A549 (cell line): ENCODE measurements around the gene STAT4. TPM values are rescaled to one million over a fixed set of nuclear protein-coding genes. Genes with fewer than 3 reads are reported as not detected.

Experiments used
- ATAC-seq, 2 experiments: fragments of 200-7000 bp in 1 of 2; fragments of >200 bp in 1 of 2; cut with Nextera tagmentation in 1 of 2; cut with Tn5 transposase in 1 of 2; 3 replicates each; pipeline versions ENCODE4 v1.8.0 to v1.9.1; 2018 to 2020; ENCODE audit warnings: mild to moderate bottlenecking in 1 of 2, moderate library complexity in 1 of 2
- CTCF ChIA-PET: fragments of 300-600 bp; sonication (Branson Sonifier 250); formaldehyde crosslinking; extraction: SDS; loops from one replicate; lab custom pipeline; 2021; ENCODE audit warnings: antibody characterized with exemption, inconsistent platforms; lab: Yijun Ruan, JAX
- POLR2A ChIA-PET: fragments of 350-600 bp; formaldehyde crosslinking; extraction: SDS; loops from one replicate; lab custom pipeline; 2021; ENCODE audit warnings: antibody characterized with exemption, inconsistent platforms; lab: Yijun Ruan, JAX
- DNase-seq, 2 experiments: peaks; one replicate each; pipeline versions ENCODE4 v3.0.0 to v3.0.0-alpha.2; 2011 to 2016; ENCODE audit warnings: low read depth in 1 of 2, low spot score in 1 of 2
- FAIRE-seq: peaks from 2 replicates; lab custom pipeline; 2011; peaks lifted over from hg19 to GRCh38; lab: Jason Lieb, UNC
- H3K27ac ChIP-seq, 2 experiments: fragments of >200 bp; sonication (Bioruptor Twin); formaldehyde crosslinking; 3 replicates each; pipeline ENCODE4 v1.5.1; 2016 to 2017
- H3K4me1 ChIP-seq: fragments of >200 bp; sonication (Bioruptor Twin); formaldehyde crosslinking; 3 replicates; pipeline ENCODE4 v1.6.1; 2016
- H3K4me2 ChIP-seq: fragments of >200 bp; sonication (Bioruptor Twin); formaldehyde crosslinking; 3 replicates; pipeline ENCODE4 v1.6.1; 2016
- H3K4me3 ChIP-seq: fragments of >200 bp; sonication (Bioruptor Twin); formaldehyde crosslinking; 3 replicates; pipeline ENCODE4 v1.5.1; 2016
- H3K9me3 ChIP-seq: fragments of >200 bp; sonication (Bioruptor Twin); formaldehyde crosslinking; 3 replicates; pipeline ENCODE4 v1.6.1; 2016
- ATOH8 ChIP-seq: fragments of 250-450 bp; sonication (Bioruptor Pico); IDR thresholded peaks from 2 replicates; pipeline ENCODE4 v1.5.0; 2020; ENCODE audit warnings: low read depth, mild to moderate bottlenecking, moderate library complexity
- BCL3 ChIP-seq: fragments of >200 bp; sonication (Bioruptor Twin); formaldehyde crosslinking; IDR thresholded peaks from 3 replicates; pipeline ENCODE4 v1.6.1; 2016
- CBX8 ChIP-seq: fragments of 200-600 bp; sonication (generic); IDR thresholded peaks from 2 replicates; pipeline ENCODE4 v1.6.1; 2016
- CEBPB ChIP-seq, 2 experiments: fragments of >200 bp in 1 of 2; sonication (Bioruptor Twin) in 1 of 2; formaldehyde crosslinking in 1 of 2; IDR thresholded peaks; 2 replicates each; pipeline ENCODE4 v1.6.1; 2012 to 2016
- E2F6 ChIP-seq: IDR thresholded peaks from 2 replicates; pipeline ENCODE4 v1.6.1; 2012; ENCODE audit warnings: low read depth, borderline replicate concordance
- EHMT2 ChIP-seq: fragments of 200-600 bp; sonication (generic); IDR thresholded peaks from 2 replicates; pipeline ENCODE4 v1.6.1; 2016; ENCODE audit warnings: antibody characterized with exemption, low read depth, mild to moderate bottlenecking, moderate library complexity
- EP300 ChIP-seq, 2 experiments: fragments of >200 bp; sonication (Bioruptor Twin); formaldehyde crosslinking; IDR thresholded peaks; 2 replicates in 1 of 2; 3 replicates in 1 of 2; pipeline ENCODE4 v1.6.1; 2016 to 2017
- GATA3 ChIP-seq: IDR thresholded peaks from 2 replicates; pipeline ENCODE4 v1.6.1; 2012; ENCODE audit warnings: borderline replicate concordance
- HEYL ChIP-seq: fragments of 250-450 bp; sonication (Bioruptor Pico); IDR thresholded peaks from 2 replicates; pipeline ENCODE4 v1.8.0; 2021; ENCODE audit warnings: mild to moderate bottlenecking, moderate library complexity
- HOXA7 ChIP-seq: fragments of 250-450 bp; sonication (Bioruptor Pico); IDR thresholded peaks from 2 replicates; pipeline ENCODE4 v1.5.0; 2020; ENCODE audit warnings: mild to moderate bottlenecking, moderate library complexity
- HOXB13 ChIP-seq: fragments of 250-450 bp; sonication (Bioruptor Pico); IDR thresholded peaks from 2 replicates; pipeline ENCODE4 v1.5.0; 2020; ENCODE audit warnings: low read depth, mild to moderate bottlenecking, moderate library complexity
- HOXB5 ChIP-seq: fragments of 250-450 bp; sonication (Bioruptor Pico); IDR thresholded peaks from 2 replicates; pipeline ENCODE4 v1.5.0; 2020; ENCODE audit warnings: mild to moderate bottlenecking, moderate library complexity
- JUN ChIP-seq, 2 experiments: fragments of >200 bp; sonication (Bioruptor Twin); formaldehyde crosslinking; IDR thresholded peaks; 2 replicates in 1 of 2; 3 replicates in 1 of 2; pipeline ENCODE4 v1.6.1; 2016 to 2017
- JUNB ChIP-seq: fragments of >200 bp; sonication (Bioruptor Twin); formaldehyde crosslinking; IDR thresholded peaks from 2 replicates; pipeline ENCODE4 v1.6.1; 2016
- KDM1A ChIP-seq: fragments of 200-600 bp; sonication (generic); IDR thresholded peaks from 2 replicates; pipeline ENCODE4 v1.6.1; 2016; ENCODE audit warnings: low read depth, mild to moderate bottlenecking
- MAX ChIP-seq: IDR thresholded peaks from 2 replicates; pipeline ENCODE4 v1.6.1; 2012
- MYC ChIP-seq: IDR thresholded peaks from 2 replicates; pipeline ENCODE4 v1.6.1; 2012; ENCODE audit warnings: mild to moderate bottlenecking, inconsistent platforms, low read length, improper control_type of control experiment, borderline replicate concordance
- NFE2L2 ChIP-seq: fragments of 150-350 bp; conservative IDR thresholded peaks from 2 replicates; pipeline ENCODE4 v1.6.1; 2014; ENCODE audit warnings: low read length
- NPAS2 ChIP-seq: fragments of 250-450 bp; sonication (Bioruptor Pico); IDR thresholded peaks from 2 replicates; pipeline ENCODE4 v1.8.0; 2022; ENCODE audit warnings: mild to moderate bottlenecking, moderate library complexity, borderline replicate concordance
- NR3C1 ChIP-seq: fragments of >200 bp; sonication (Bioruptor Twin); formaldehyde crosslinking; IDR thresholded peaks from 3 replicates; pipeline ENCODE4 v1.6.1; 2017
- RARB ChIP-seq: fragments of 250-450 bp; sonication (Bioruptor Pico); IDR thresholded peaks from 2 replicates; pipeline ENCODE4 v1.8.0; 2021; ENCODE audit warnings: mild to moderate bottlenecking, moderate library complexity
- SMC3 ChIP-seq: fragments of >200 bp; sonication (Bioruptor Twin); formaldehyde crosslinking; IDR thresholded peaks from 3 replicates; pipeline ENCODE4 v1.6.1; 2018; ENCODE audit warnings: inconsistent platforms
- USF2 ChIP-seq: fragments of 450-650 bp; IDR thresholded peaks from 2 replicates; pipeline ENCODE4 v1.6.1; 2014; ENCODE audit warnings: antibody characterized with exemption
- ZC3H11A ChIP-seq: fragments of 450-650 bp; IDR thresholded peaks from 2 replicates; pipeline ENCODE4 v1.6.1; 2014; ENCODE audit warnings: antibody characterized with exemption, mild to moderate bottlenecking
- ZNF302 ChIP-seq: fragments of 250-450 bp; sonication (Bioruptor Pico); IDR thresholded peaks from 2 replicates; pipeline ENCODE4 v1.9.0; 2021; ENCODE audit warnings: inconsistent platforms, mild to moderate bottlenecking, moderate library complexity
- WGBS: methylation state at CpG from one replicate; pipeline ENCODE4 v1.1.6; 2017; ENCODE audit errors: missing lambda C conversion rate; 5-methylcytosine and 5-hydroxymethylcytosine counted together
- polyA plus RNA-seq, 4 experiments: library from polyadenylated mRNA; depleted of rRNA in 3 of 4; stranded (reverse); fragments of >200 nt; fragmentation: RNase III in 1 of 4; extraction: RNeasy Plus Mini Kit Qiagen cat#74134 plus additional on column Dnase treatment in 1 of 4; gene quantifications; 2 replicates in 3 of 4; 3 replicates in 1 of 4; pipeline ENCODE4 v1.2.3, GENCODE V29; 2011 to 2017

Gene STAT4
- polyA plus RNA-seq, 2 of the 4 experiments (the other 2 are of a cell fraction) = 11.6 to 34.4 TPM

GRCh38 chr2:191018643-191019119 lies 132.1 kb downstream of the STAT4 start:
- WGBS = 70% methylated on average over 3 of the region's 3 CpGs
- peak overlapping the region; percentile 33 to 61; a peak in 5 of 6 replicates for H3K27ac ChIP-seq
- no peak for DNase-seq
- no peak for TF ChIP-seq GATA3
- TF ChIP-seq NFE2L2 = no peak
- no peak for TF ChIP-seq ATOH8 (CRISPR knock-in tag)
- TF ChIP-seq EP300 (IDR thresholded peaks at IDR 0.05) = no peak
- TF ChIP-seq HOXA7 (CRISPR knock-in tag) = no peak
- no peak for TF ChIP-seq NR3C1
- no peak for TF ChIP-seq USF2
- TF ChIP-seq HOXB5 (CRISPR knock-in tag) = no peak
- no peak for TF ChIP-seq JUN (IDR thresholded peaks at IDR 0.05)
- no peak for TF ChIP-seq MAX
- no peak for TF ChIP-seq ZC3H11A
- TF ChIP-seq E2F6 = no peak
- no peak for TF ChIP-seq KDM1A
- TF ChIP-seq MYC = no peak
- no peak for TF ChIP-seq RARB
- TF ChIP-seq SMC3 = no peak
- no peak for TF ChIP-seq CBX8
- TF ChIP-seq, all 56 proteins: peak for 0
- peaks cover 40% of the 10 kb centered on the region for H3K4me1 ChIP-seq
- POLR2A ChIA-PET = no interaction called here
- H3K4me2 ChIP-seq = peak overlapping the region; percentile 20; the same call in 2 of the 3 replicates
- no peak overlapping the region for H3K4me3 ChIP-seq
- no peak for FAIRE-seq
- no peaks in the 10 kb centered on the region for H3K9me3 ChIP-seq
- CTCF ChIA-PET = interaction anchor here (1.0 kb wide), 1 partner anchor 34 kb away, joined by 3 read pairs; no protein-coding TSS in a partner anchor
- no peak for ATAC-seq

GRCh38 chr2:191018048-191018447 lies 132.7 kb downstream of the STAT4 start:
- Histone ChIP-seq H3K4me1 (peaks cover 39% of the 10 kb centered on the region), H3K4me3 (no peak overlapping the region)
- DNase-seq = no peak
- TF ChIP-seq E2F6 = no peak
- TF ChIP-seq NPAS2 (CRISPR knock-in tag) = no peak
- no peak for TF ChIP-seq BCL3
- TF ChIP-seq, all 56 proteins: peak for 0
- Histone ChIP-seq H3K27ac (peak overlapping the region; percentile 7 to 9; a peak in 2 of 6 replicates), H3K4me2 (peak overlapping the region; percentile 20; the same call in 1 of the 3 replicates), H3K9me3 (no peaks in the 10 kb centered on the region)
- ATAC-seq (no peak), FAIRE-seq (no peak)
- POLR2A ChIA-PET = no interaction called here
- WGBS = 85% methylated on average over 1 of the region's 1 CpG
- CTCF ChIA-PET = interaction anchor here (0.7 kb wide), 1 partner anchor 50 kb away, joined by 5 read pairs; no protein-coding TSS in a partner anchor

GRCh38 chr2:191015831-191016230 lies 135.0 kb downstream of the STAT4 start:
- H3K4me2 ChIP-seq = no peak overlapping the region
- ChIA-PET CTCF (interaction anchor here (0.6 to 2.2 kb wide), 2 partner anchors 36 to 444 kb away, joined by 3 to 7 read pairs; no protein-coding TSS in a partner anchor), POLR2A (no interaction called here)
- H3K9me3 ChIP-seq = no peaks in the 10 kb centered on the region
- DNase-seq (no peak), ATAC-seq (no peak), FAIRE-seq (no peak)
- WGBS = 84% methylated on average over 8 of the region's 8 CpGs
- 0 out of 6 replicates have a peak overlapping the region, but pooled peaks of 1 of the 2 experiments have one; percentile 91 for H3K27ac ChIP-seq
- H3K4me1 ChIP-seq = peaks cover 44% of the 10 kb centered on the region
- no peak overlapping the region for H3K4me3 ChIP-seq
- TF ChIP-seq NFE2L2 (no peak), EP300 (IDR thresholded peaks at IDR 0.05) (no peak), MYC (no peak), CEBPB (IDR thresholded peaks at IDR 0.05) (no peak), GATA3 (no peak), EHMT2 (no peak), JUN (IDR thresholded peaks at IDR 0.05) (no peak), ATOH8 (CRISPR knock-in tag) (no peak), USF2 (no peak), HOXB13 (no peak), E2F6 (no peak), ZNF302 (CRISPR knock-in tag) (no peak), JUNB (no peak), KDM1A (no peak), HEYL (CRISPR knock-in tag) (no peak)
